GM06990 (cell line): ENCODE measurements around the gene RPTOR.

Experiments used
- DNase-seq: peaks from one replicate; pipeline ENCODE4 v3.0.0-alpha.2; 2011; ENCODE audit not compliant: insufficient read length; ENCODE audit errors: extremely low read depth
- H3K27me3 ChIP-seq: replicated peaks from 2 replicates; pipeline ENCODE4 v1.6.0; 2011; ENCODE audit warnings: low read length; ENCODE audit not compliant: control insufficient read depth, insufficient read depth
- H3K36me3 ChIP-seq: 2 replicates; pipeline ENCODE4 v1.5.1; 2011; ENCODE audit warnings: low read length; ENCODE audit not compliant: control insufficient read depth, insufficient read depth
- H3K4me3 ChIP-seq: replicated peaks from 2 replicates; pipeline ENCODE4 v1.5.1; 2011; ENCODE audit warnings: low read depth, mild to moderate bottlenecking, control low read depth, low read length
- CTCF ChIP-seq: IDR thresholded peaks from 2 replicates; pipeline ENCODE4 v1.5.1; 2011; ENCODE audit warnings: low read length, control low read depth, mild to moderate bottlenecking, inconsistent platforms; ENCODE audit not compliant: insufficient read depth, poor library complexity, severe bottlenecking

RPTOR gene

GRCh38 chr17:80564545-80564944 is 19.9 kb downstream of the RPTOR start:
- H3K36me3 ChIP-seq = no peaks in the 10 kb centered on the region
- no peaks in the 10 kb centered on the region for H3K27me3 ChIP-seq
- DNase-seq = no peak
- no peak overlapping the region for H3K4me3 ChIP-seq
- no peak for TF ChIP-seq CTCF

- Histone ChIP-seq H3K36me3 (no peaks in the 10 kb centered on the region), H3K27me3 (no peaks in the 10 kb centered on the region), H3K4me3 (no peak overlapping the region)
- no peak for TF ChIP-seq CTCF
- no peak for DNase-seq
Observed at GRCh38 chr17:80565343-80566053, 20.9 kb downstream of the RPTOR start.

DNA sequence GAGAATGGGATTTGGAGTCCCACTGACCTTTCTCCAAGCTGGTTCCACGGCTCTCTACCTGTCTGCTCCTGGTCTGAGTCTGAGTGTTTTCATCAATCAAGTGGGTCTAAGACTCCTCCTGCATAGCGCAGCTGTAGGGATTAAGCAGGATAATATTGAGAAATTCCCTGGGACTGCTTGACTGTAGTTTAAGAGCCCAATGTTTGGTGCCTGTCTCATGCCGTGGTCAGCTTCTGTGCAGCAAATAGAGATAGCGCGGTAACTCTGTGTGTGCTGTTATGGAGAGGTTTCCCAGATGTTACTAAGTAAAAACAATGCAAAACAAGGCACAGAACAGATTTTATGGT is 21.4 kb downstream of the RPTOR start:
- Histone ChIP-seq H3K4me3 (no peak overlapping the region), H3K27me3 (no peaks in the 10 kb centered on the region), H3K36me3 (no peaks in the 10 kb centered on the region)
- DNase-seq = no peak
- TF ChIP-seq CTCF = no peak

DNA sequence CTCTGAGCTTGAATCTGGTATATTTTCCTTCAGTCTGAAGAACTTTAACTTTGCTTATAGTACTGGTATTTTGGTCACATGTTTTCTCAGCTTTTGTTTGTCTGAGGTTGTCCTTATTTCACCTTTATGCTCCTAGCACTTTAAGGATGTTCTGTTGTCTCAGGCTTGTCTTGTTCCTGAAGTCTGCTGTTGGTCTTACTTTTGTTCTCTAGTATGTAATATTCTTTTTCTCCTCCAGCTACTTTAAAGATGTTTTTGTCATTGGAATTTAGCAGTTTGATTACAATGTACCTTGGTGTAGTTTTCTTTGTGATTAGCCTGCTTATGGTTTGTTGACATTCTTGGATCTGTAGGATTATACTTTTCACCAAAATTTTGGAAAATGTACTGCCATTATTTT is 23.6 kb downstream of the RPTOR start:
- H3K27me3 ChIP-seq = no peaks in the 10 kb centered on the region
- H3K4me3 ChIP-seq = no peak overlapping the region
- no peak for DNase-seq
- H3K36me3 ChIP-seq = no peaks in the 10 kb centered on the region
- TF ChIP-seq CTCF = no peak

GRCh38 chr17:80569924-80570323 is 25.3 kb downstream of the RPTOR start:
- H3K4me3 ChIP-seq = no peak overlapping the region
- H3K36me3 ChIP-seq = no peaks in the 10 kb centered on the region
- no peak for TF ChIP-seq CTCF
- DNase-seq = no peak
- no peaks in the 10 kb centered on the region for H3K27me3 ChIP-seq

DNA sequence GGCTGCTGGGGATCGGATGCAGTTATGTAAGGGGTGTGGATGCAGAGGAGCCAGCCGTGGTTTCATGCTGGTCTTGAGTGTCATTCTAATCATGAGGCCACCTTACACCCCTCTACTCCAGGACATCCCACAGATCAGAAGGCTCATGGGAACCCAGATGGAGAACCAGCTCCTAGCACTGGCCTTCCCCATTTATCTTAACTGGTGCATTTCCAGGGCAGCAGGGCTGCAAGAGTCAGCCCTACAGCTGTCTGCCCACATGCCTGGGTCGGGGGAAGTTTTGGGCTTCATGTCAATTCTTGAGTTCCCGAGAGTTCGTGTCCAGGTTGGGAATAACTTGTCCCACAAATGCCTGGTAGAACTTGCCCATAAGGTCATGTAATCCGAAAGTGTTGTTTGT is 29.1 kb downstream of the RPTOR start:
- H3K4me3 ChIP-seq = no peak overlapping the region
- no peak for DNase-seq
- no peak for TF ChIP-seq CTCF
- no peaks in the 10 kb centered on the region for H3K36me3 ChIP-seq
- H3K27me3 ChIP-seq = no peaks in the 10 kb centered on the region
